IMR-90 (cell line): ENCODE measurements around the gene RTL1. TPM values are rescaled to one million over a fixed set of nuclear protein-coding genes. Genes with fewer than 3 reads are reported as not detected.
A peak's percentile ranks its signal among the peaks of the same experiment; 100 is the strongest.

Source experiments
- ATAC-seq: fragments of 200-7000 bp; cut with Tn5 transposase; 2 replicates; pipeline ENCODE4 v1.9.1; 2020; ENCODE audit warnings: low read depth, mild to moderate bottlenecking, moderate library complexity
- BruUV-seq: library from RNA; stranded (reverse); fragments of 400-500 nt; replicated peaks from 2 replicates; lab custom pipeline; 2021; lab: Mats Ljungman, UMichigan
- CTCF ChIA-PET: fragments of 300-600 bp; formaldehyde crosslinking; extraction: SDS; loops from one replicate; lab custom pipeline; 2021; ENCODE audit warnings: antibody characterized with exemption; lab: Yijun Ruan, JAX
- POLR2A ChIA-PET: fragments of 300-600 bp; sonication (Branson Sonifier 250); formaldehyde crosslinking; loops from one replicate; lab custom pipeline; 2022; ENCODE audit warnings: antibody characterized with exemption; ENCODE audit not compliant: unreplicated experiment; lab: Charles Lee
- DNase-seq: peaks from one replicate; pipeline ENCODE4 v3.0.0; 2013
- H2AFZ ChIP-seq: replicated peaks from 2 replicates; pipeline ENCODE3; 2013; ENCODE audit warnings: low read length, mild to moderate bottlenecking; ENCODE audit not compliant: poor library complexity
- H2AK5ac ChIP-seq: 2 replicates; pipeline ENCODE4 v1.6.1; 2013; ENCODE audit warnings: low read depth, low read length, inconsistent platforms
- H2AK9ac ChIP-seq: replicated peaks from 2 replicates; pipeline ENCODE3; 2013; ENCODE audit warnings: mild to moderate bottlenecking, low read depth, low read length, moderate library complexity; ENCODE audit not compliant: poor library complexity
- H2BK120ac ChIP-seq: 2 replicates; pipeline ENCODE4 v1.6.1; 2013; ENCODE audit warnings: low read depth, low read length, inconsistent platforms
- H2BK15ac ChIP-seq: 3 replicates; pipeline ENCODE4 v1.6.1; 2013; ENCODE audit warnings: low read depth, low read length, inconsistent platforms
- H2BK20ac ChIP-seq: 2 replicates; pipeline ENCODE4 v1.6.1; 2013; ENCODE audit warnings: low read depth, mild to moderate bottlenecking, inconsistent platforms, low read length, moderate library complexity
- H2BK5ac ChIP-seq: 2 replicates; pipeline ENCODE4 v1.6.1; 2013; ENCODE audit warnings: mild to moderate bottlenecking, low read depth, low read length, inconsistent platforms; ENCODE audit not compliant: poor library complexity, severe bottlenecking
- H3K14ac ChIP-seq: replicated peaks from 2 replicates; pipeline ENCODE4 v1.6.1; 2013; ENCODE audit warnings: low read depth, low read length, inconsistent platforms
- H3K18ac ChIP-seq: 2 replicates; pipeline ENCODE4 v1.6.1; 2013; ENCODE audit warnings: low read depth, low read length, control low read depth
- H3K23ac ChIP-seq: 2 replicates; pipeline ENCODE4 v1.6.1; 2013; ENCODE audit warnings: low read depth, low read length, inconsistent platforms
- H3K27ac ChIP-seq: 2 replicates; pipeline ENCODE4 v1.5.1; 2013; ENCODE audit warnings: mild to moderate bottlenecking, control low read depth, low read length; ENCODE audit not compliant: insufficient read depth
- H3K27me3 ChIP-seq: 2 replicates; pipeline ENCODE4 v1.6.1; 2013; ENCODE audit warnings: low read length; ENCODE audit not compliant: control insufficient read depth, insufficient read depth
- H3K36me3 ChIP-seq: 2 replicates; pipeline ENCODE4 v1.6.1; 2013; ENCODE audit warnings: low read length, mixed read lengths; ENCODE audit not compliant: control insufficient read depth, insufficient read depth
- H3K4ac ChIP-seq: 2 replicates; pipeline ENCODE4 v1.6.1; 2013; ENCODE audit warnings: low read depth, low read length, inconsistent platforms
- H3K4me1 ChIP-seq: 2 replicates; pipeline ENCODE4 v1.6.1; 2013; ENCODE audit warnings: low read length, mixed read lengths; ENCODE audit not compliant: control insufficient read depth, insufficient read depth
- H3K4me2 ChIP-seq: 2 replicates; pipeline ENCODE4 v1.6.1; 2013; ENCODE audit warnings: low read depth, mild to moderate bottlenecking, control low read depth, low read length, moderate library complexity
- H3K4me3 ChIP-seq: 2 replicates; pipeline ENCODE4 v1.5.1; 2013; ENCODE audit warnings: low read depth, mild to moderate bottlenecking, control low read depth, low read length, moderate library complexity; ENCODE audit not compliant: insufficient read depth
- H3K56ac ChIP-seq: 2 replicates; pipeline ENCODE4 v1.6.1; 2013; ENCODE audit warnings: low read length, inconsistent platforms; ENCODE audit not compliant: insufficient read depth; ENCODE audit errors: extremely low read depth
- H3K79me1 ChIP-seq, 2 experiments: 2 replicates each; pipeline ENCODE4 v1.6.1; 2013; ENCODE audit warnings: low read length in 2 of 2, inconsistent platforms in 1 of 2, low read depth in 1 of 2
- H3K9ac ChIP-seq: 2 replicates; pipeline ENCODE4 v1.6.1; 2013; ENCODE audit warnings: low read depth, low read length, control low read depth
- H3K9me1 ChIP-seq: 2 replicates; pipeline ENCODE4 v1.6.1; 2013; ENCODE audit warnings: low read length, inconsistent platforms; ENCODE audit not compliant: insufficient read depth
- H3K9me3 ChIP-seq: 2 replicates; pipeline ENCODE4 v1.6.1; 2013; ENCODE audit warnings: low read length; ENCODE audit not compliant: control insufficient read depth, insufficient read depth
- H4K20me1 ChIP-seq: 2 replicates; pipeline ENCODE4 v1.6.1; 2013; ENCODE audit warnings: low read length, inconsistent platforms; ENCODE audit not compliant: insufficient read depth
- H4K5ac ChIP-seq: 2 replicates; pipeline ENCODE4 v1.6.1; 2013; ENCODE audit warnings: mild to moderate bottlenecking, low read depth, low read length, control low read depth
- H4K8ac ChIP-seq, 2 experiments: 2 replicates each; pipeline ENCODE4 v1.6.1; 2013; ENCODE audit warnings: low read depth in 2 of 2, low read length in 2 of 2, control low read depth in 1 of 2, inconsistent platforms in 1 of 2
- H4K91ac ChIP-seq: 2 replicates; pipeline ENCODE4 v1.6.1; 2013; ENCODE audit warnings: low read depth, low read length, inconsistent platforms; ENCODE audit not compliant: insufficient read depth
- BHLHE40 ChIP-seq: fragments of 150-350 bp; IDR thresholded peaks from 2 replicates; pipeline ENCODE4 v1.6.1; 2016; ENCODE audit warnings: mild to moderate bottlenecking, low read depth, low read length
- CEBPB ChIP-seq: IDR thresholded peaks from 2 replicates; pipeline ENCODE4 v1.6.1; 2012; ENCODE audit warnings: low read depth, low read length, improper control_type of control experiment
- CHD1 ChIP-seq: IDR thresholded peaks from 2 replicates; pipeline ENCODE4 v1.6.1; 2012; ENCODE audit warnings: low read depth, low read length, improper control_type of control experiment
- FOS ChIP-seq: fragments of 150-350 bp; IDR thresholded peaks from 2 replicates; pipeline ENCODE4 v1.6.1; 2016; ENCODE audit warnings: low read depth, low read length
- MAFK ChIP-seq: IDR thresholded peaks from 2 replicates; pipeline ENCODE4 v1.6.1; 2012; ENCODE audit warnings: low read depth, low read length, improper control_type of control experiment
- NFE2L2 ChIP-seq: fragments of 150-350 bp; IDR thresholded peaks from 2 replicates; pipeline ENCODE4 v1.6.1; 2016; ENCODE audit warnings: low read depth, mild to moderate bottlenecking, low read length
- POLR2A ChIP-seq: IDR thresholded peaks from 2 replicates; pipeline ENCODE4 v1.6.1; 2012; ENCODE audit warnings: mild to moderate bottlenecking, low read depth, low read length
- RAD21 ChIP-seq: IDR thresholded peaks from 2 replicates; pipeline ENCODE4 v1.6.1; 2012; ENCODE audit warnings: low read length, improper control_type of control experiment
- RCOR1 ChIP-seq: IDR thresholded peaks from 2 replicates; pipeline ENCODE4 v1.6.1; 2012; ENCODE audit warnings: mild to moderate bottlenecking, low read length, improper control_type of control experiment; ENCODE audit not compliant: insufficient replicate concordance
- SMC3 ChIP-seq: fragments of 150-350 bp; IDR thresholded peaks from 2 replicates; pipeline ENCODE4 v1.6.1; 2016; ENCODE audit warnings: low read depth, mild to moderate bottlenecking, antibody characterized with exemption, low read length, moderate library complexity
- WGBS, 2 experiments: methylation state at CpG; one replicate each; pipeline versions ENCODE4 v1.1.5 to v1.1.7; 2013; ENCODE audit warnings: missing lambda C conversion rate in 2 of 2; ENCODE audit not compliant: insufficient read length in 1 of 2; ENCODE audit errors: extremely low coverage in 2 of 2; 5-methylcytosine and 5-hydroxymethylcytosine counted together
- dilution Hi-C: fragments of 300-500 bp; cut with HindIII; formaldehyde crosslinking; loops from one replicate; pipeline ENCODE4 v1.14.3; 2018; ENCODE audit warnings: low sequenced_read_pairs; ENCODE audit not compliant: unreplicated experiment
- in situ Hi-C: fragments of 300-500 bp; cut with MboI; formaldehyde crosslinking; loops from 3 replicates; pipeline ENCODE4 v1.14.3; 2019; ENCODE audit warnings: low sequenced_read_pairs, inconsistent platforms, mixed read lengths
- intact Hi-C: fragments of 100-400 bp; cut with micrococcal nuclease; formaldehyde crosslinking; loops from 2 replicates; pipeline ENCODE4 v1.10.0; 2022
- polyA plus RNA-seq, 3 experiments: library from polyadenylated mRNA; depleted of rRNA; stranded (reverse); fragments of >200 nt; gene quantifications; 2 replicates each; pipeline ENCODE4 v1.2.3, GENCODE V29; 2012; ENCODE audit warnings: low replicate concordance in 1 of 3
- total RNA-seq: library from RNA; depleted of rRNA; stranded (reverse); fragments of >200 nt; gene quantifications from 2 replicates; pipeline ENCODE4 v1.2.3, GENCODE V29; 2012
- TF ChIP-seq, protein P1 (sequence below): conservative IDR thresholded peaks from 2 replicates; pipeline ENCODE4 v1.5.1; 2012; ENCODE audit warnings: mild to moderate bottlenecking, low read depth, low read length, improper control_type of control experiment
- TF ChIP-seq, protein P2 (sequence below): fragments of 150-350 bp; IDR thresholded peaks from 2 replicates; pipeline ENCODE4 v1.6.1; 2016; ENCODE audit warnings: low read depth, mild to moderate bottlenecking, low read length, moderate library complexity, borderline replicate concordance
- TF ChIP-seq, protein P3 (sequence below): fragments of 150-350 bp; IDR thresholded peaks from 2 replicates; pipeline ENCODE4 v1.6.1; 2017; ENCODE audit warnings: mild to moderate bottlenecking, antibody characterized with exemption, low read length, low read depth

RTL1 gene
- total and polyA plus RNA-seq, 2 of the 4 experiments (the other 2 are of a cell fraction) = not detected

DNA sequence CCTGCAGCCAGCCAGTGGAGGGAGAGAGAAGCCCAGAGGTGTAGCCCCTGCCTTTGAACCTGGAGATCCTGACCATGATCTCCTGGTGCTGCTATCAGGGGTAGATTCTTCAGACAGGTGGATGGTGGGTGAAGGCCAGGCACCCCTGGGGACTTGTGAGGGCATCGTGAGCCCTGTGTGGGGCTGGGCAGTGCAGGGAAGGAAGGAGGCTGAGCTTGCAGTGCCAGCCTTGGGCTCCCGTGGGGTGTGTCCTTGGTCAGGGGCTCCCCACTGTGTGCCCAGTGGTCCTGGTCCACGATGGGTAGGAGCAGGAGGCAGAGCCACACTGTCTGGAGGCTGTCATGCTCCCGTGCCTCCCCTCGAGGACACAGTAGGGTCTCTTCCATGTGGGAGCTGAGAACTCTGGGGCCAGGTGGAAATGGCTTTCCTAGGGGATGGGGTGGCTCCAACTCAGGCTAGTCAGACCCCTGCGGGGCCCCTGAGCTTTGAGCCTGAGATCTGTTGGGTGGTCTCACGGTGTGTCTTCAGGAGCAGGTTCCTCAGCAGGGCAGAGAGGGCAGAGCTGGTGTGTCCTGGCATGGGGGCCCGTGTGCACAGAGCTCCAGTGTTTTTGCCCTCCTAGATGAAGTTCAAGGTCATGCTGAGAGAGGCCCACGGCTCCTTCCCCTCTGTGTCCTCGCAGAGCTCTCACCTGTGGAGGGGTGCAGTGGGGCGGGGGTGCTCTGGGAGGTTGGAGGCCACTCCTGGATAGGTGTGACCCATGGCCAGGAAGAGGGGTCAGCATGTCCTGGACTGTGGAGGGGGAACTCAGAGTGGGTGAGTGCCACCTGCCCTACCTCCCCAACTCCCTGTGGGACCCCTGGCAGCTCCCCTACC lies 25.0 kb downstream of the RTL1 start:
- Histone ChIP-seq H3K9me3 (peaks cover 3% of the 10 kb centered on the region; the same call in 1 of the 2 replicates), H3K23ac (no peak overlapping the region), H3K18ac (no peak overlapping the region), H3K79me1 (peaks cover 19 to 54% of the 10 kb centered on the region in 2 experiments), H4K5ac (no peak overlapping the region), H3K56ac (no peak overlapping the region), H3K14ac (no peak overlapping the region), H4K8ac (no peak overlapping the region), H4K20me1 (peaks cover 84% of the 10 kb centered on the region), H2AK9ac (peak overlapping the region; percentile 42), H3K27me3 (no peaks in the 10 kb centered on the region), H2AK5ac (no peak overlapping the region), H2AFZ (peak overlapping the region; percentile 61), H3K4ac (no peak overlapping the region), H3K27ac (no peak overlapping the region), H3K4me2 (no peak overlapping the region), H2BK120ac (no peak overlapping the region), H3K9ac (no peak overlapping the region), H3K4me1 (no peaks in the 10 kb centered on the region), H3K4me3 (no peak overlapping the region), H3K36me3 (peaks cover 71% of the 10 kb centered on the region), H2BK20ac (no peak overlapping the region), H2BK15ac (no peak overlapping the region), H3K9me1 (peaks cover 9% of the 10 kb centered on the region; the same call in 1 of the 2 replicates), H4K91ac (no peak overlapping the region), H2BK5ac (no peak overlapping the region)
- WGBS, 2 experiments = 79% methylated on average over 3 of the region's 11 CpGs; no CpG with 5 or more reads in 1 of the 2 experiments
- intact Hi-C loops = no loop called here
- DNase-seq = no peak
- dilution Hi-C loops = no loop called here
- POLR2A ChIA-PET = no interaction called here
- no TSS peak for BruUV-seq
- TF ChIP-seq, protein P1, sequence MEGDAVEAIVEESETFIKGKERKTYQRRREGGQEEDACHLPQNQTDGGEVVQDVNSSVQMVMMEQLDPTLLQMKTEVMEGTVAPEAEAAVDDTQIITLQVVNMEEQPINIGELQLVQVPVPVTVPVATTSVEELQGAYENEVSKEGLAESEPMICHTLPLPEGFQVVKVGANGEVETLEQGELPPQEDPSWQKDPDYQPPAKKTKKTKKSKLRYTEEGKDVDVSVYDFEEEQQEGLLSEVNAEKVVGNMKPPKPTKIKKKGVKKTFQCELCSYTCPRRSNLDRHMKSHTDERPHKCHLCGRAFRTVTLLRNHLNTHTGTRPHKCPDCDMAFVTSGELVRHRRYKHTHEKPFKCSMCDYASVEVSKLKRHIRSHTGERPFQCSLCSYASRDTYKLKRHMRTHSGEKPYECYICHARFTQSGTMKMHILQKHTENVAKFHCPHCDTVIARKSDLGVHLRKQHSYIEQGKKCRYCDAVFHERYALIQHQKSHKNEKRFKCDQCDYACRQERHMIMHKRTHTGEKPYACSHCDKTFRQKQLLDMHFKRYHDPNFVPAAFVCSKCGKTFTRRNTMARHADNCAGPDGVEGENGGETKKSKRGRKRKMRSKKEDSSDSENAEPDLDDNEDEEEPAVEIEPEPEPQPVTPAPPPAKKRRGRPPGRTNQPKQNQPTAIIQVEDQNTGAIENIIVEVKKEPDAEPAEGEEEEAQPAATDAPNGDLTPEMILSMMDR = no peak
- TF ChIP-seq RCOR1 (no peak), CHD1 (no peak), NFE2L2 (no peak), CEBPB (no peak), BHLHE40 (no peak), RAD21 (no peak), POLR2A (no peak), SMC3 (no peak), MAFK (no peak), FOS (no peak)
- TF ChIP-seq, protein P2, sequence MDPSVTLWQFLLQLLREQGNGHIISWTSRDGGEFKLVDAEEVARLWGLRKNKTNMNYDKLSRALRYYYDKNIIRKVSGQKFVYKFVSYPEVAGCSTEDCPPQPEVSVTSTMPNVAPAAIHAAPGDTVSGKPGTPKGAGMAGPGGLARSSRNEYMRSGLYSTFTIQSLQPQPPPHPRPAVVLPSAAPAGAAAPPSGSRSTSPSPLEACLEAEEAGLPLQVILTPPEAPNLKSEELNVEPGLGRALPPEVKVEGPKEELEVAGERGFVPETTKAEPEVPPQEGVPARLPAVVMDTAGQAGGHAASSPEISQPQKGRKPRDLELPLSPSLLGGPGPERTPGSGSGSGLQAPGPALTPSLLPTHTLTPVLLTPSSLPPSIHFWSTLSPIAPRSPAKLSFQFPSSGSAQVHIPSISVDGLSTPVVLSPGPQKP = no peak
- TF ChIP-seq, protein P3, sequence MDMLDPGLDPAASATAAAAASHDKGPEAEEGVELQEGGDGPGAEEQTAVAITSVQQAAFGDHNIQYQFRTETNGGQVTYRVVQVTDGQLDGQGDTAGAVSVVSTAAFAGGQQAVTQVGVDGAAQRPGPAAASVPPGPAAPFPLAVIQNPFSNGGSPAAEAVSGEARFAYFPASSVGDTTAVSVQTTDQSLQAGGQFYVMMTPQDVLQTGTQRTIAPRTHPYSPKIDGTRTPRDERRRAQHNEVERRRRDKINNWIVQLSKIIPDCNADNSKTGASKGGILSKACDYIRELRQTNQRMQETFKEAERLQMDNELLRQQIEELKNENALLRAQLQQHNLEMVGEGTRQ = no peak
- CTCF ChIA-PET = no interaction called here
- in situ Hi-C loops = no loop called here
- ATAC-seq = no peak
